Stimulated activated naive CD8-positive, alpha-beta T cell treated with anti-CD3 and anti-CD28 coated beads, Interleukin-15, Interleukin-2, amounts not matched to agents 100 ng/mL and 50 ng/mL, for 24 hours (primary cell): Measurements from ENCODE around the gene PTPRT.

Experiments
- H3K27ac Mint-ChIP-seq: one replicate; pipeline ENCODE4 v1.8.0; 2021; ENCODE audit warnings: mild to moderate bottlenecking, mixed read lengths
- H3K27me3 Mint-ChIP-seq: one replicate; pipeline ENCODE4 v1.8.0; 2021; ENCODE audit warnings: mixed read lengths
- H3K36me3 Mint-ChIP-seq: one replicate; pipeline ENCODE4 v1.8.0; 2021; ENCODE audit warnings: low read depth, mixed read lengths
- H3K4me1 Mint-ChIP-seq: one replicate; pipeline ENCODE4 v1.8.0; 2021; ENCODE audit warnings: low read depth, mixed read lengths
- H3K4me3 Mint-ChIP-seq: one replicate; pipeline ENCODE4 v1.8.0; 2021; ENCODE audit warnings: mild to moderate bottlenecking, mixed read lengths
- H3K9me3 Mint-ChIP-seq: one replicate; pipeline ENCODE4 v1.8.0; 2021; ENCODE audit warnings: mixed read lengths

The PTPRT gene

DNA sequence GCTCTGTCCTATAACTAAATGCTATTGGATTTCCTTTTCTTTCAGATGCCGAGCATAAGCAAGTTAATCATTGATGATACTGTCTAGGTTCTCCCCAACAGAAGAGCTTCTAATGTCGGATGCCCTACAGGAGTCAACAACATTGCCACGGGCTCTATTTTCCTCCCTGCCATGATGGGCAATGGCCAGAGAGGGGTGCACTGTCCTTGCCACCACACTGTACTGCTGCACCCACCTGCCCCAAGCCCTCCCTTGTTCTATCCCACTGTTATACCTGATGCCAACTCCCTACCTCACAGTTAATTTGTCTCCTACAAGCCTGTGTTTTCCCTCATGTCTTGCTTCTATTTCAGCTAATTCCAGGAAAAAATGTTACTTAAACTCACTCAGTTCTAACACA, 797.9 kb downstream of the PTPRT start:
- Mint-ChIP-seq H3K36me3 (no peaks in the 10 kb centered on the region), H3K4me1 (no peaks in the 10 kb centered on the region), H3K27ac (no peak overlapping the region), H3K4me3 (no peak overlapping the region), H3K27me3 (no peaks in the 10 kb centered on the region), H3K9me3 (peaks cover 2% of the 10 kb centered on the region)

DNA sequence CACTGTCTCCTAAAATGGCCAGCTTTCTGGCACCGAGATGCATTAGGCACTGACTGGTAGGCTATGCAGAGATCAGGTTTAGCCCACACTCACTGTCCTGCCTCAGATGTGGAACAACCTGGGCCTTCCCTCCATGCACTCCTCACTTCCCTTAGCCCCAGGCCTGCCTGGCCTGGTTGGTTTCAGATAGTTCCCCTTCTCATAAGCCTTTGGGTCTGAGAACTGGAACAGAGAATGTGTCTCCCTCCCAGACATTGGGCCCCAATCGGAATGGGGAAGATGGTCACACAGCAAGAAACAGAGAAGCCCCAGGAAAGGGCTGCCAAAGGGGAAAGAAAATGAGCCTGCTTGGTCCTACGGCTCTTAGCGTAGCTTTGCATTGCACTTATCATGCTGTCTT, 809.4 kb downstream of the PTPRT start:
- Mint-ChIP-seq H3K27me3 (no peaks in the 10 kb centered on the region), H3K4me3 (no peak overlapping the region), H3K9me3 (peaks cover 5% of the 10 kb centered on the region), H3K36me3 (no peaks in the 10 kb centered on the region), H3K4me1 (no peaks in the 10 kb centered on the region), H3K27ac (no peak overlapping the region)

DNA sequence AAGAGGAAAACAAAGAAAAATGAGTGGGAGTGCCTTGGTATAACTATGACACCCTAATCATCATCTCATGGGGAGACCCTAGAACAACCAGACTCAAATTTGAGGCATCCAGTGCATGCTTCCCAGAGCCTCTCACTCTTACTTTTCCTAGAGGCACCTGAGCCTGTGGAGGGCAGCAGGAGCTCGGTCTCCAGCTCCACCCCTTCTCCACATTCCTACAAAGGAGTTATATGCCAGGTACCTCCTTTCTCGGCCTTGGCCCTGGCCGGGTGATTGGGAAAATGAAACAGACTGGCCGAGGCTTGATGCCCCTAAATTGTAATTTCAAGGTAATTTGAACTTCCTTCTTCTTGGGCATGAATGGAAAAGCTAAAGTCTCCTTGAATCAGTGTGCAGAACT, 810.3 kb downstream of the PTPRT start:
- peaks cover 4% of the 10 kb centered on the region for H3K9me3 Mint-ChIP-seq
- H3K4me3 Mint-ChIP-seq = no peak overlapping the region
- no peaks in the 10 kb centered on the region for H3K4me1 Mint-ChIP-seq
- H3K36me3 Mint-ChIP-seq = no peaks in the 10 kb centered on the region
- no peaks in the 10 kb centered on the region for H3K27me3 Mint-ChIP-seq
- H3K27ac Mint-ChIP-seq = no peak overlapping the region

DNA sequence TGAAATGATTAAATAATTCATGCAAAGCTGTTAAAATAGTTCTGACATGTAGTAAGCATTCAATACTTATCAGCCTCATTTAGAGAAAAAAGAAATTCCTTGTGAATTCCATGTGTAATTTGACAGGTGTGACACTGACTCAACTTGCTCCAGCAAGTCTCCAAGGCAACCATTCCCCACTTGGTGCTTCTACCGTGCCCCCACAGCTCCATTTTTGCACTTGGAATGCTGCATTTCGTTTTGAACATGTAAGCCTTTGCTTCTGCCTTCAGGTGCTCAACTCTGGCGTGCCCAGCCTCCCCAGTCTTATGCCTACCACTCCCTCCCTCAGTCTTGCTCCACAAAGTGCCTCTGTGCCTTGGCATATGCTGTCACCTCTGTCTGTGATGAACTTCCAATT, 810.9 kb downstream of the PTPRT start:
- H3K27ac Mint-ChIP-seq = no peak overlapping the region
- no peak overlapping the region for H3K4me3 Mint-ChIP-seq
- peaks cover 4% of the 10 kb centered on the region for H3K9me3 Mint-ChIP-seq
- H3K4me1 Mint-ChIP-seq = no peaks in the 10 kb centered on the region
- no peaks in the 10 kb centered on the region for H3K27me3 Mint-ChIP-seq
- H3K36me3 Mint-ChIP-seq = no peaks in the 10 kb centered on the region

DNA sequence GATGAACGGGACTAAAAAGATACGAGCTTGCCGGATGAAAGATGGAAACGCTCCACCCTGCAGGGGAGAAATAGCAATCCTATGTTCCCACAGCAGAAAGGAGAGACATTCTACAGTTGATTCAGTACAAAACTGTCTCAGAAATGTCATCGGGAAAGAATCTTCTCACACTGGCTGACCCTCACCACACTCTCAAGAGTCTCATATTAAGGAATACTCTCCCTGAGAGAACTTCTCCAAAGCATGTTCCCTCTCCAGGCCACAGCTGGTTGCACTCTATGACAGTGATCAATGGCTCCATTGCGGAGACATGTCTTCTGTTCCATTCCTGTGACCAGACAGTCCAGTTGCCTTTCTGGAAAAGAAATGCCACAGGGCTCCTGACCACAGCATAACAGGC, 813.6 kb downstream of the PTPRT start:
- Mint-ChIP-seq H3K9me3 (peaks cover 4% of the 10 kb centered on the region), H3K4me3 (no peak overlapping the region), H3K36me3 (no peaks in the 10 kb centered on the region), H3K27ac (no peak overlapping the region), H3K4me1 (no peaks in the 10 kb centered on the region), H3K27me3 (no peaks in the 10 kb centered on the region)

DNA sequence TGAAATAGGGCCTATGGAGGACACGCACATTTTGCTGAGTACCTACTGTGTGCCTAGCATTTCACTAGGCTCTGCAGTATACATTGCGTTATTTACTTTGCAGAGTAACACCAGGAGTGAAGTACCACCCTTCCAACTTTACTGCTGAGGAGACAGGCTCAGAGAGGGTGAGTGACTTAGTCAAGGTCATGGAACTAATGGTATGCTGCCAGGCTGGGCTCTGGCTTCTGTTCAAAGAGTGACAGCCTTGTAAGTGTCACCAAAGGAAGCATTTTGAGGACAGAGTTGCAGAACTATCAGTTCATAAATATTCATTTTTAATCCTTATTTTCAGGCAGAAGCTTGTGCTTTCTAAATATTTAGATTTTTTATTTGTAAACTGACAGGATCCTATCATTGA, 816.7 kb downstream of the PTPRT start:
- Mint-ChIP-seq H3K9me3 (no peaks in the 10 kb centered on the region), H3K4me3 (no peak overlapping the region), H3K4me1 (no peaks in the 10 kb centered on the region), H3K27me3 (no peaks in the 10 kb centered on the region), H3K36me3 (no peaks in the 10 kb centered on the region), H3K27ac (no peak overlapping the region)

DNA sequence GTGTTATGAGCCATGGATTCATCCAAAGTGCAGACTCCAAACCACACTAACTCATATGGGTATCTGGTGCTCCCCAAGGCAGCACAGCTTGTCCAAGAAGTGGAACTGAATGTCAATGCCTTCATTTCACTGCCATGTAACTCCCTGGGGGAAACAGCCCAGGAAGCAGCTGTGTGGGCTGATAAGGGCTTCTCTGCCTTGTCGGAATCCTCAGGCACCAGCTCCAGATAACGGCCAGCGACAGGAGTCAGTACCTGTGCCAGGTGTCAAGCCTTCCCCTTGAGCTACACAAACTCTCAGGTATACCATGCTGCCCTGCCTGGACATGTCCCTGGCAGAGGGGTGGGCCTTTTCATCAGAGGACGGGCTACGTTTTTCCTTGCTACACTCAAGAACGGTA, 819.6 kb downstream of the PTPRT start:
- no peak overlapping the region for H3K4me3 Mint-ChIP-seq
- H3K27ac Mint-ChIP-seq = no peak overlapping the region
- H3K27me3 Mint-ChIP-seq = no peaks in the 10 kb centered on the region
- H3K4me1 Mint-ChIP-seq = no peaks in the 10 kb centered on the region
- H3K9me3 Mint-ChIP-seq = no peaks in the 10 kb centered on the region
- H3K36me3 Mint-ChIP-seq = no peaks in the 10 kb centered on the region

DNA sequence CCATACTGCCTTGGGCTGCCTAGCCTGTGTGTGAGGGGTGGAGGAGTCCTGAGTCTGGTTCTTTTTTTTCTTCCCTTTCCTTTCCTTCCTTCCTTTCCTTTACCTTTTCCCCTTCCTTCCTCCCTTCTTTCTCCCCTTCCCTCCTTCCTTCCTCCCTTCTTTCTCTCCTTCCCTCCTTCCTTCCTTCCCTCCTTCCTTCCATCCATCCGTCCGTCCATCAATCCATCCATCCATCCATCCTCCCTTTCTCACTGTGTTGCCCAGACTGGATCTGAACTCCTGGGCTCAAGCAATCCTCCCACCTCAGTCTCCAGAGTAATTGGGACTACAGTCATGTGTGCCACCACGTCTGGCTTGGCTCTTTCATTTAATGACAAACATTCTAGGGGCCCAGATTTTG, 820.8 kb downstream of the PTPRT start:
- Mint-ChIP-seq H3K9me3 (no peaks in the 10 kb centered on the region), H3K4me1 (no peaks in the 10 kb centered on the region), H3K4me3 (no peak overlapping the region), H3K36me3 (no peaks in the 10 kb centered on the region), H3K27me3 (no peaks in the 10 kb centered on the region), H3K27ac (no peak overlapping the region)

DNA sequence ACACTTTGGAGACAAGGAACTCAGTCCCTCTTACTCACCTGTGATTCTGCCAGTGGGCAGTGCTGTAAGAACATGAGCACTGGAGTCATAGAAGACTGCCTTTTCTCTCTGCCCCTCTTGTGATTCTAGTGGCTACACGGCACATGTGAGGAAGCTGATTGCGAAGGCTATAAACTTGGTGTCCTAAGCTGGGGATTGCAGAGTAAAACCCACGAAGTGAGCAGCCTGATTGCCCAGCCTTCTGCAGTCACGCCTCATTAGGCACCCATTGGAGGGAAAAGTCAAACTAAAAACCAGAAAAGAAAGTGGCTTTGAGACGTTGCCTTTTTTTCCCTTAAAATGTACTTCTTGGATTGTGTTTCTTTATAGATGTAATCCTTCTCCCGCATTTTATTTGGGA, 823.1 kb downstream of the PTPRT start:
- no peaks in the 10 kb centered on the region for H3K27me3 Mint-ChIP-seq
- no peaks in the 10 kb centered on the region for H3K9me3 Mint-ChIP-seq
- no peak overlapping the region for H3K27ac Mint-ChIP-seq
- no peaks in the 10 kb centered on the region for H3K36me3 Mint-ChIP-seq
- H3K4me1 Mint-ChIP-seq = no peaks in the 10 kb centered on the region
- no peak overlapping the region for H3K4me3 Mint-ChIP-seq

DNA sequence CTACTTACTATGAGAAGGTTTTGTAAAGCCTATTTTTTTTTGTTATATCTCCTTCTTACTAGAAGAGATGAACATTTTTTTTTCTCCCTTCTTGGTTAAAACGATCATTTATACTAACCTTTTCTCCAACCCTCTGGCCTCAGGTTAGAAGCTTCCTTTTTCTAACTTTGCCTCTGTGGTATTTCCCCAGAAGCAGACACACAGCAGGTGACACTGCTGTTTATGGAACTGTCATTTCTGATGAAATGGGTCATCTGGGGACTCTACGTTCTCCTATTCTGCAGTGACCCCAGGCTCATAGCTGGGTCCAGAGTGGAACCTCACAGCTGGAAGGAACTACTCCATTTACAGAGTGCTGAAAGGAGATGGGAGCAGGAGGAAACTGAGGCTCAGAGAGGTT, 825.3 kb downstream of the PTPRT start:
- H3K9me3 Mint-ChIP-seq = no peaks in the 10 kb centered on the region
- no peaks in the 10 kb centered on the region for H3K27me3 Mint-ChIP-seq
- H3K36me3 Mint-ChIP-seq = no peaks in the 10 kb centered on the region
- H3K4me1 Mint-ChIP-seq = no peaks in the 10 kb centered on the region
- H3K27ac Mint-ChIP-seq = no peak overlapping the region
- no peak overlapping the region for H3K4me3 Mint-ChIP-seq

DNA sequence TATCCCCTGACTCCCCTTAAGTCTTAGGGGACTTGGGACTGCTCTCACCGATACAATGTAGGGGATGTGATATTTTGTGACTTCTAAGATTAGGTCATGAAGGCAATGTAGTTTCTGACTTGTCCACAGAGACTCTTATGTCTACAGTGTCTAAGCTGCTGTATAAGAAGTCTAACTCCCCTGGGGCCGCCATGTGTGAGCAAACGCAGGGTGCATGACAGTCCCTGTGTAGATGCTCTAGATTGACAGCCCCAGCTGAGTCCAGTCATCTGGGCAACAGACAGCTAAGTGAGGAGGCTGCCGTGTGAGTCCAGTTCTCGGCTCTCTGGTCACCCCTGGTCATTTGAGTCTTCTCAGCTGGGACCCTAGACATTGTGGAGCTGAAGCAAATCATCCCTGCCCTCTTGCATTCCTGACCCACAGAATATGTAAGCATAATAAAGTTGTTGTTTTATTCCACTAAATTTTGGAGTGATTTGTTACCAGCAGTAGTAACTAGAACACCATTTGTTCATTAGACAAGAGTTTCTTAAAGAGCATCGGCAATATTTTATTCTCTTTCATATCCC, 828.2 kb downstream of the PTPRT start:
- Mint-ChIP-seq H3K4me1 (no peaks in the 10 kb centered on the region), H3K9me3 (no peaks in the 10 kb centered on the region), H3K4me3 (no peak overlapping the region), H3K27ac (no peak overlapping the region), H3K36me3 (no peaks in the 10 kb centered on the region), H3K27me3 (no peaks in the 10 kb centered on the region)

DNA sequence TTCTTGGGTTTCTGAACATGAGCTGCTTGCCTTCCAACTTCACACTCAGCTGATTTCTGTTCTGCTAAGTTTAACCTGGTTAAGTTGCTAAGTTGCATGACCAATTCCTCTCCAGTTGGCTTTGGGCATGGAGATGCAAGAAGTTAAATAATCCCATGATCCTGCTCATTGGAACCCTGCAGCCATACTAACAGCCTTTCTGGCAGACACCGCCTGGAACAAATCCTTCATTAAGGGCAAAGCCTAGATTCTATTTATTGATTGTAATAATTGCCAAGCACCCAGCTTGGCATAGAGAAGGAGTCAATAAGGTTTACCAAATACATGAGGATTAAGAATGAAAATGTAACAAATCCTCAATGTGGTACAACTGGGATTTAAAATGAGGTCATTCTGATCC, 829.1 kb downstream of the PTPRT start:
- H3K4me1 Mint-ChIP-seq = no peaks in the 10 kb centered on the region
- H3K27me3 Mint-ChIP-seq = no peaks in the 10 kb centered on the region
- H3K9me3 Mint-ChIP-seq = no peaks in the 10 kb centered on the region
- no peak overlapping the region for H3K27ac Mint-ChIP-seq
- H3K36me3 Mint-ChIP-seq = no peaks in the 10 kb centered on the region
- no peak overlapping the region for H3K4me3 Mint-ChIP-seq

DNA sequence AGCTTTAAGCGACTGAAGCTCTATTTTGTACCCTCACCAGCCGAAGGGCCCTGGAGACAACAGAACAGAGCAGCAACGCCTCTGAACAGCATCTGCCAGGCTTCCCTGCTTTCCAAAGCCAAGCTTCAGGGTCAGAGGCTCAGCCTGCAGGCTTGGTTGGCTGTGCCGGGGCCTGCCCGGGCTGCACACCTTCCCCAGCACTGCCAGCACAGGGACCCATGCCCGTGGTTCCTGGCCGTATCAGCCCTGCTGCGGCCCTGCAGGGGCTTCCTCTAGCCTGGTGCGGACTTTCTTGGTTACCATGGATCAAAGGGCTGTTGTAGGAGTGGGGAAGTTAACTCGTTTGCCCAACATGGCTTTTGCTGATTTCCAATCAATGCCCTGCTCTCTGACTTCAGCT, 830.1 kb downstream of the PTPRT start:
- Mint-ChIP-seq H3K9me3 (no peaks in the 10 kb centered on the region), H3K27ac (no peak overlapping the region)

DNA sequence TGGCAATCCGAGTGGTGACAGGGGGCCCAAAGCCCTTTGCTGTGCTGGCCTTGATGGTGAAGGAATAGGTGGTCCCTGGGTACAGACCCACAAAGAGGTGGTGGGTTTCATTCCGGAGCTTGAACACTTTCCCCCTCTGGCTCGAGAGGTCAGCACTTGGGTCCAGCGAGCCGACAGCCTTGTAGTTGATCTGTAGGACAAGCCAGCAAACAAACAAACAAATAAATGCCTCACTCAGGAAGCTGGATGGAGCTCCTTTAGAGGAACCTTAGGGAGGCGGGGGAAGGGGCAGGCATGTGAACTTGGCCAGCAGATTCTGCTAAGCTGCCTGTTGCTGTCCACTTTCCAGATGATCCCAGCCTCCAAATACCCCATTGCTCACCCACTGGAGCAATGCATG, 837.6 kb downstream of the PTPRT start:
- no peak overlapping the region for H3K4me3 Mint-ChIP-seq
- H3K36me3 Mint-ChIP-seq = no peaks in the 10 kb centered on the region
- no peaks in the 10 kb centered on the region for H3K27me3 Mint-ChIP-seq
- peaks cover 5% of the 10 kb centered on the region for H3K9me3 Mint-ChIP-seq
- no peaks in the 10 kb centered on the region for H3K4me1 Mint-ChIP-seq
- H3K27ac Mint-ChIP-seq = no peak overlapping the region

More for the DNA sequence above, 830.1 kb downstream of the PTPRT start:
- no peaks in the 10 kb centered on the region for H3K36me3 Mint-ChIP-seq
- H3K4me1 Mint-ChIP-seq = no peaks in the 10 kb centered on the region
- no peak overlapping the region for H3K4me3 Mint-ChIP-seq
- H3K27me3 Mint-ChIP-seq = no peaks in the 10 kb centered on the region

DNA sequence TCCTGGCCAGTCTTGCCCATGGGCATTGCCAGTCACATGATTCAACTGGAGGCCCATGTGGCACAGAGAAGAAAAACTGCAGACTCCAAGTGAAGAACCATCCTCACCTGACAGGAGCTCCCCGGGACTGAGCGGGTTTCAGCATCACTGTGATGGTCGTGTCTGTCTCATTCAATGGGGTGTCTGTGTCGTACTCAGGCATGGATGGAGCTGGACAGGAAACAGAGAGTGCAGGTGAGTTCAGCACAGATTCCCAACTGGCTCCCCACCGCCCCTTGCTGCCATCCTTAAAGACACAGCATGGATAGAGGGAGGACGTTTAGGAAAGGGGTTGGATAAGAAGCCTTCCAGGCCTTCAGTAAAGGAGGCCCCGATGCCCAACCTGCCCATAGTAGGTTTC, 839.2 kb downstream of the PTPRT start:
- Mint-ChIP-seq H3K9me3 (peaks cover 5% of the 10 kb centered on the region), H3K27me3 (no peaks in the 10 kb centered on the region), H3K36me3 (no peaks in the 10 kb centered on the region), H3K4me3 (no peak overlapping the region), H3K27ac (no peak overlapping the region), H3K4me1 (no peaks in the 10 kb centered on the region)

DNA sequence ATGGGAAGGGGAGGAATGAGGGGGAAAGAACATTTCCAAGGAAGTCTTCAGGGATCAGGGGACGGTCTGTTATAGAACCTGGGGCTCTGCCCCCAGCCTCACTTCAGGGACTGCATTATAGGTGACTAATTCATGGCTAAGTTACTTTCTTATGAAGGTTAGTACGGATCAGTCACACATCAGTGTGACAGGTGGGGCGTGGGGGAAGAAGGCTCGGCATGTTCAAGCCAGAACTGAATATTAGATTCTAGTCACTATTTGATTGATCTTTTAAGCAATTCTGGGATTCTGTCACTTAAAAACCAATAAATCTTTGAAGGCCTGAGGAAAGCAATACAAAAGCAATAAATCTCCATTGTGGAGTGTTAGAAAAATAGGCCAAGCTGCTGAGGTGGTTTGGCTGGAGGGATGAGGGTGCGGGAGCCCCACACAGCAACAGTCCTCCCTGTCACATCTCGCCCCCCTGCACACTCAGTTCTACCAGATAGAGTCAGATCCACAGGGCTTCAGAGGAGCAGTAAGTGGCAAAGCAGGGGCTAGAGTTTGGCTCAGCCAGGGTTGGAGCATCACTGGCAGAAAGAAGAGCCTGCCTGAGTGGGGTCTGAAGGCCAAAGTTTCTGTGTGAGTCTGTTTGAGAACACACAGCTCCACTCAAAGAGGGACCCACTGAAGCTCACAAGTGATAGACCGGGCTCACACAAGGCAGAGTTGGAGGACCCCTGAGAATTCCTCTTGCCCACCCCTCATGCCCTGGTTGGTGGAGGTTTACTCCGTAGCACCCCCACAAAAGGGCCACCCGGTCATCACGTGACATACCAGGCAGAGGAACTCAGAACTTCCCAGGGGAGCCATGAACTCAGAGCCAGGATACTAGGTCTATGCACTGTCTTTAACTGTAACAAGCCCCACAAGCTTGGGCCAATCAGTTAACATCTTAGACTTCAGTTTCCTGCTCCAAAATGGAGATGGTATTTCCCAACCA, 843.2 kb downstream of the PTPRT start:
- H3K27me3 Mint-ChIP-seq = no peaks in the 10 kb centered on the region
- no peaks in the 10 kb centered on the region for H3K9me3 Mint-ChIP-seq
- H3K27ac Mint-ChIP-seq = no peak overlapping the region
- H3K4me1 Mint-ChIP-seq = no peaks in the 10 kb centered on the region
- no peak overlapping the region for H3K4me3 Mint-ChIP-seq
- H3K36me3 Mint-ChIP-seq = no peaks in the 10 kb centered on the region
